Gastroesophageal sphincter (tissue), 3 donors: ENCODE results near the gene ANKH.

Experiments used
- CTCF ChIP-seq, 4 experiments: fragments of 200-600 bp in 2 of 4; fragments of 450-650 bp in 2 of 4; sonication (generic) in 1 of 4; IDR thresholded peaks; one replicate each; pipeline ENCODE4 v1.5.1; 2017 to 2019; ENCODE audit warnings: antibody characterized with exemption in 4 of 4, mild to moderate bottlenecking in 2 of 4, moderate library complexity in 2 of 4
- POLR2A ChIP-seq, 2 donors: fragments of 450-650 bp; IDR thresholded peaks; one replicate each; pipeline ENCODE4 v1.6.1; 2017; ENCODE audit warnings: antibody characterized with exemption in 2 of 2, mild to moderate bottlenecking in 2 of 2, moderate library complexity in 1 of 2
- POLR2AphosphoS5 ChIP-seq: sonication (generic); formaldehyde crosslinking; IDR thresholded peaks from one replicate; pipeline ENCODE4 v1.6.1; 2017; ENCODE audit warnings: antibody characterized with exemption

GRCh38 chr5:14812166-14812565, 59.4 kb downstream of the ANKH start:
- TF ChIP-seq POLR2A (IDR thresholded peaks at IDR 0.05) (no peak), POLR2AphosphoS5 (no peak), CTCF (IDR thresholded peaks at IDR 0.05) (no peak)
